Measurements from ENCODE around the gene CELF2. TPM values are rescaled to one million over a fixed set of nuclear protein-coding genes. Genes with fewer than 3 reads are reported as not detected.

CELF2 gene
- total RNA-seq, 6 donors from 2014 or later = 82.7 to 193 (median 120) TPM

GRCh38 chr10:11305825-11306593 lies 288.3 kb downstream of the CELF2 start:
- ATAC-seq (ENCODE audit: low FRiP score in 2 of 2) = no peak
- 94 to 96% methylated on average over 13 of the region's 13 CpGs for WGBS, 2 donors
- H3K4me3 ChIP-seq = no peak overlapping the region
- H3K9me3 ChIP-seq = peaks cover 0 to 15% (median 10%) of the 10 kb centered on the region in 4 donors
- H3K4me1 ChIP-seq = no peaks in the 10 kb centered on the region
- no peaks in the 10 kb centered on the region for H3K27me3 ChIP-seq
- H3K36me3 ChIP-seq = peaks cover 4 to 73% (median 61%) of the 10 kb centered on the region in 4 donors
- TF ChIP-seq, protein P1, sequence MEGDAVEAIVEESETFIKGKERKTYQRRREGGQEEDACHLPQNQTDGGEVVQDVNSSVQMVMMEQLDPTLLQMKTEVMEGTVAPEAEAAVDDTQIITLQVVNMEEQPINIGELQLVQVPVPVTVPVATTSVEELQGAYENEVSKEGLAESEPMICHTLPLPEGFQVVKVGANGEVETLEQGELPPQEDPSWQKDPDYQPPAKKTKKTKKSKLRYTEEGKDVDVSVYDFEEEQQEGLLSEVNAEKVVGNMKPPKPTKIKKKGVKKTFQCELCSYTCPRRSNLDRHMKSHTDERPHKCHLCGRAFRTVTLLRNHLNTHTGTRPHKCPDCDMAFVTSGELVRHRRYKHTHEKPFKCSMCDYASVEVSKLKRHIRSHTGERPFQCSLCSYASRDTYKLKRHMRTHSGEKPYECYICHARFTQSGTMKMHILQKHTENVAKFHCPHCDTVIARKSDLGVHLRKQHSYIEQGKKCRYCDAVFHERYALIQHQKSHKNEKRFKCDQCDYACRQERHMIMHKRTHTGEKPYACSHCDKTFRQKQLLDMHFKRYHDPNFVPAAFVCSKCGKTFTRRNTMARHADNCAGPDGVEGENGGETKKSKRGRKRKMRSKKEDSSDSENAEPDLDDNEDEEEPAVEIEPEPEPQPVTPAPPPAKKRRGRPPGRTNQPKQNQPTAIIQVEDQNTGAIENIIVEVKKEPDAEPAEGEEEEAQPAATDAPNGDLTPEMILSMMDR (IDR thresholded peaks at IDR 0.05) = no peak
- TF ChIP-seq EP300 (IDR thresholded peaks at IDR 0.05) = no peak
- no peak for TF ChIP-seq POLR2AphosphoS5 (IDR thresholded peaks at IDR 0.05)
- no peak for TF ChIP-seq POLR2A (IDR thresholded peaks at IDR 0.05)
- H3K27ac ChIP-seq = no peak overlapping the region
- DNase-seq = no peak

DNA sequence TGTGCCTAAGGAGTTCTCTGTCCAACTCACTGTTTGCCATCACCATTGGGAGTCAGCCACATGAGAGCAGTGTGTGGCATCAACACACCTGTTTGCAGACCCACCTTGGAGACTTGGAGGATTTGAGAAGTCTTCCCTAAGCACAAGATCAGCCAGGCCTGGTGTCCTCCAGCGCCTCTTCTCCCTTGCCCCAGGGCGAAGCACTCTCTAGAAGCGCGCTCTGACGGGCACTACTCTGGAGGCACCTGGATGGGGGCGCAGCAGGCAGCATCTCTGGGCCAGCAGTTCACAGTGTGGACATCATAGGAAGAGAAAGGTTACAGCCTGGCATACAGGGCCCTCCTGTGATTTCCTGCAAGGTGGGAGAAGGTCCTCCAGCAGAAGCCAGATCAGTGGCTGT lies 289.3 kb downstream of the CELF2 start:
- Histone ChIP-seq H3K9me3 (peaks cover 0 to 15% (median 10%) of the 10 kb centered on the region in 4 donors), H3K27me3 (no peaks in the 10 kb centered on the region), H3K36me3 (peaks cover 4 to 71% (median 55%) of the 10 kb centered on the region in 4 donors), H3K27ac (no peak overlapping the region), H3K4me1 (no peaks in the 10 kb centered on the region), H3K4me3 (no peak overlapping the region)
- WGBS, 2 donors = 97 to 100% methylated on average over 1 to 6 of the region's 6 CpGs
- no peak for ATAC-seq (ENCODE audit: low FRiP score in 2 of 2)
- DNase-seq = no peak
- TF ChIP-seq POLR2A (IDR thresholded peaks at IDR 0.05) (no peak), POLR2AphosphoS5 (IDR thresholded peaks at IDR 0.05) (no peak), EP300 (IDR thresholded peaks at IDR 0.05) (no peak)
- TF ChIP-seq, protein P1 (IDR thresholded peaks at IDR 0.05) = no peak

DNA sequence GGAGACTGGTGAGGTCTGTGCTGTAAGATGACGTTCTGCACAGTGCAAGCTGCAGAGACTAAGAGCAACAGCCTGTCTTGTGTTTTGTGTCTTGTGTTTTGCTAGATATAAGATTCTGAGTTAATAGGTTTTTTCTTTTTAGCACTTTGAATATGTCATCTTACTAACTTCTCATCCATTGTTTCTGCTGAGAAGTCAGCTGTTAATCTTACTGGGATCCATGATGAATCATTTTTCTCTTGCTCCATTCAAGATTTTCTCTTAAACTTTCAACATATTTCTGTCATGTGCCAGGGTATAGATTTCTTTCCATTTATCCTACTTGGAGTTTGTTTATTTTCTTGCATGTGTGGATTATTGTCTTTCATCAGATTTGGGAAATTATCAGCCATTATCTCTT lies 290.3 kb downstream of the CELF2 start:
- TF ChIP-seq EP300 (IDR thresholded peaks at IDR 0.05) = no peak
- TF ChIP-seq, protein P1 (IDR thresholded peaks at IDR 0.05) = no peak
- TF ChIP-seq POLR2AphosphoS5 (IDR thresholded peaks at IDR 0.05) = no peak
- Histone ChIP-seq H3K9me3 (peaks cover 0 to 15% (median 10%) of the 10 kb centered on the region in 4 donors), H3K4me1 (no peaks in the 10 kb centered on the region), H3K36me3 (peaks cover 4 to 65% (median 50%) of the 10 kb centered on the region in 4 donors), H3K27me3 (no peaks in the 10 kb centered on the region), H3K27ac (no peak overlapping the region), H3K4me3 (no peak overlapping the region)
- WGBS, 2 donors = 95 to 100% methylated on average over 1 of the region's 1 CpG
- no peak for ATAC-seq (ENCODE audit: low FRiP score in 2 of 2)
- no peak for DNase-seq

DNA sequence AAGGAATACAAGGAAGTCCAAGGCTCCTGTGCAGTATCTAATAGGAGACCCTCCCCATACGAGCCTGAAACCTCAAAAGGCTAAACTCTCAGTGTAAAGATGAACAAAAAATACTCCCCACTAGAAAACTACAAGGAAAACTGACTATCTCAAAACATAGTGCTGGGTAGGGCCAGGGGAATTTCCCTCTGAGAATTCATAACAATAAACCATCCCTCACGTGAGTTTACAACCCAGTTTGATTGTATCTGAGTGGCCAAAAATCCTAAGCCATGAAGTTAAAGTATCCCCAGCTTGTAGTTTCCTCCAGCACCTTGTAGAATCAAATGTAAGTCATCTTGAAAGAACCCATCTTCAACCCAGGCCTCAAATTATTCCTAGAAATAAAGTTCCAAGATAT lies 293.4 kb downstream of the CELF2 start:
- ATAC-seq (ENCODE audit: low FRiP score in 2 of 2) (no peak), DNase-seq (no peak)
- WGBS, 2 donors = 82 to 84% methylated on average over 2 of the region's 2 CpGs
- peaks cover 12 to 59% (median 40%) of the 10 kb centered on the region in 4 donors for H3K36me3 ChIP-seq
- peaks cover 0 to 15% (median 10%) of the 10 kb centered on the region in 4 donors for H3K9me3 ChIP-seq
- H3K27ac ChIP-seq = no peak overlapping the region
- H3K4me3 ChIP-seq = no peak overlapping the region
- H3K4me1 ChIP-seq = no peaks in the 10 kb centered on the region
- H3K27me3 ChIP-seq = no peaks in the 10 kb centered on the region
- no peak for TF ChIP-seq POLR2A (IDR thresholded peaks at IDR 0.05)
- no peak for TF ChIP-seq EP300 (IDR thresholded peaks at IDR 0.05)
- TF ChIP-seq POLR2AphosphoS5 (IDR thresholded peaks at IDR 0.05) = no peak
- TF ChIP-seq, protein P1 (IDR thresholded peaks at IDR 0.05) = no peak

DNA sequence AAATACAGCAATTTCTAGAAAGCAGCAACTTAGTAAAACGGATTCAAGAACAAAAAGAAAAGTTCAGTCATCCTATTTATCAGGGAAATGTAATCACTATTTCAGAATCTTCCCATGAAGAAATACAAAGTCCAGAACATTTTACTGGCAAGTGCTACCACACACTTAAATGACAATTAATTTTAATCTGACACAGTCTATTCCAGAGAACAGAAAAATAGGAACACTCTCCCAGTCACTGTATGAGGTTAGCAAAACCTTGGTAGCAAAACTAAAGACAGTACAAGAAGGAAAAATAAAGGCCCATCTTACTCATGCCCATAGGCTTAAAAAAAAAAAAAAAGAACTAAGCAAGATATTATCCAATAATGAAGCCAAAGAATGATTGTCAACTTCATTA lies 295.8 kb downstream of the CELF2 start:
- no peak for DNase-seq
- no peaks in the 10 kb centered on the region for H3K27me3 ChIP-seq
- no peak overlapping the region for H3K4me3 ChIP-seq
- TF ChIP-seq POLR2AphosphoS5 (IDR thresholded peaks at IDR 0.05) (no peak), POLR2A (IDR thresholded peaks at IDR 0.05) (no peak), EP300 (IDR thresholded peaks at IDR 0.05) (no peak)
- TF ChIP-seq, protein P1 (IDR thresholded peaks at IDR 0.05) = no peak
- 82 to 91% methylated on average over 1 of the region's 1 CpG for WGBS, 2 donors
- no peak for ATAC-seq (ENCODE audit: low FRiP score in 2 of 2)
- no peak overlapping the region for H3K27ac ChIP-seq
- peaks cover 16 to 63% (median 42%) of the 10 kb centered on the region in 4 donors for H3K36me3 ChIP-seq
- no peaks in the 10 kb centered on the region for H3K9me3 ChIP-seq
- no peaks in the 10 kb centered on the region for H3K4me1 ChIP-seq
